ENCODE data around the gene PSMB10. TPM values are rescaled to one million over a fixed set of nuclear protein-coding genes. Genes with fewer than 3 reads are reported as not detected.

Gene PSMB10
- total and polyA plus RNA-seq, 2 of the 8 experiments (the other 6 are each of a cell fraction or from before 2014, with no cell fraction given), result 32.1 to 61.9 TPM

- no peak overlapping the region for H3K4me3 ChIP-seq (ENCODE audit: extremely low read depth in 1 of 4, insufficient read depth in 2 of 4, low read depth in 3 of 4, low read length in 4 of 4)
- ChIA-PET POLR2A (ENCODE audit: partially characterized antibody) (interaction anchor here (1.0 to 6.8 kb wide), 8 partner anchors 8 to 123 kb away, joined by 3 to 31 read pairs (median 3); partner anchors contain the start of genes CTRL and NRN1L), CTCF (ENCODE audit: partially characterized antibody) (interaction anchor here (0.7 to 27.1 kb wide), 38 partner anchors 9 to 344 kb away, joined by 3 to 623 read pairs (median 5); partner anchors contain the start of genes CENPT, CTRL, EDC4 and NRN1L)
- H2AFZ ChIP-seq (ENCODE audit: low read length), result no peak overlapping the region
- H3K23me2 ChIP-seq (ENCODE audit: low read depth, low read length), result peaks cover 5% of the 10 kb centered on the region; the same call in 1 of the 2 replicates
- no peak overlapping the region for H3K23ac ChIP-seq (ENCODE audit: insufficient read length)
- no peaks in the 10 kb centered on the region for H3K27me3 ChIP-seq (replicated peaks in 1 of 4; ENCODE audit: control insufficient read depth in 3 of 4, extremely low read depth in 1 of 4, insufficient read depth in 3 of 4, low read length in 3 of 4)
- H3K79me2 ChIP-seq (ENCODE audit: control insufficient read depth in 1 of 2, insufficient read depth in 2 of 2, low read length in 2 of 2), result 0 out of 4 replicates have a peak, but pooled peaks cover 0 to 3% of the 10 kb centered on the region in 2 experiments
- H3K9me3 ChIP-seq (ENCODE audit: insufficient read depth in 2 of 2, low read depth in 1 of 2, low read length in 1 of 2), result no peaks in the 10 kb centered on the region
- H3K56ac ChIP-seq (replicated peaks; ENCODE audit: insufficient read length, low read depth, low read length), result no peak overlapping the region
- 89% methylated on average over 7 of the region's 9 CpGs; no CpG with 5 or more reads in 1 of the 2 experiments for WGBS, 2 experiments (ENCODE audit: extremely low coverage in 1 of 2, insufficient coverage in 1 of 2, insufficient read length in 1 of 2, insufficient replicate concordance in 2 of 2, low coverage in 1 of 2, low lambda C conversion rate in 2 of 2, missing lambda C conversion rate in 1 of 2)
- H3K14ac ChIP-seq (ENCODE audit: insufficient read length), result no peak overlapping the region
- H4K5ac ChIP-seq (ENCODE audit: insufficient read length, low read depth, low read length), result no peak overlapping the region
- H3K18ac ChIP-seq (ENCODE audit: extremely low read depth, low read length), result no peak overlapping the region
- no peak overlapping the region for H3K4me2 ChIP-seq (ENCODE audit: insufficient read depth in 1 of 2, low read depth in 2 of 2, low read length in 2 of 2)
- peaks cover 3 to 20% (median 15%) of the 10 kb centered on the region in 4 experiments; a peak in 6 of 8 replicates for H3K36me3 ChIP-seq (ENCODE audit: control insufficient read depth in 2 of 4, insufficient read depth in 4 of 4, low read length in 3 of 4)
- DNase-seq (ENCODE audit: low read depth in 1 of 2, low spot score in 2 of 2) (no peak), FAIRE-seq (no peak)
- H2BK12ac ChIP-seq (ENCODE audit: low read depth, low read length), result no peak overlapping the region
- no peak overlapping the region for H2BK20ac ChIP-seq (ENCODE audit: low read length)
- H2BK15ac ChIP-seq (ENCODE audit: low read length), result no peak overlapping the region
- H3K4me1 ChIP-seq (replicated peaks in 1 of 4; ENCODE audit: control insufficient read depth in 3 of 4, insufficient read depth in 4 of 4, low read length in 3 of 4), result peaks cover 0 to 6% (median 2%) of the 10 kb centered on the region in 4 experiments; a peak in 5 of 7 replicates
- no peak overlapping the region for H2AK5ac ChIP-seq (ENCODE audit: low read depth, low read length)
- no peak overlapping the region for H3K4ac ChIP-seq (replicated peaks; ENCODE audit: insufficient read length, low read depth, low read length)
- H2BK5ac ChIP-seq (ENCODE audit: low read depth, low read length), result no peak overlapping the region
- no peak overlapping the region for H3K9ac ChIP-seq (replicated peaks in 1 of 4; ENCODE audit: extremely low read depth in 1 of 4, low read depth in 3 of 4, low read length in 3 of 4)
- H2BK120ac ChIP-seq (replicated peaks; ENCODE audit: low read depth, low read length), result no peak overlapping the region
- H4K91ac ChIP-seq (replicated peaks; ENCODE audit: insufficient read length, low read length), result no peak overlapping the region
- peaks cover 13 to 33% of the 10 kb centered on the region in 2 experiments for H4K20me1 ChIP-seq (replicated peaks in 1 of 2; ENCODE audit: control insufficient read depth in 1 of 2, insufficient read depth in 2 of 2, low read length in 2 of 2)
- peaks cover 2% of the 10 kb centered on the region; the same call in 1 of the 2 replicates for H3K79me1 ChIP-seq (ENCODE audit: low read depth, low read length)
- H4K8ac ChIP-seq (ENCODE audit: extremely low read depth, insufficient read depth, low read length), result no peak overlapping the region; the same call in 1 of the 2 replicates
- TF ChIP-seq POLR2A (IDR thresholded peaks at IDR 0.05; ENCODE audit: control extremely low read depth in 1 of 2, low read depth in 2 of 2, low read length in 2 of 2) (peak in 1 of 2 experiments; percentile 7; a peak in 1 of 3 replicates), GABPA (IDR thresholded peaks at IDR 0.05; ENCODE audit: borderline replicate concordance, insufficient read depth, low read length) (no peak)
- H3K27ac ChIP-seq (ENCODE audit: low read depth, low read length), result no peak overlapping the region
These were observed 5.0 kb upstream of the PSMB10 start for GRCh38 chr16:67941469-67942199.

Data from H1 (cell line).